LoVo (cell line): Measurements from ENCODE around the gene GABRB1.

ENCODE experiments used
- DNase-seq: peaks from one replicate; pipeline ENCODE4 v3.0.0-alpha.2; 2016; ENCODE audit warnings: low spot score

Gene GABRB1

GRCh38 chr4:47118192-47118929 lies 87.0 kb downstream of the GABRB1 start:
- DNase-seq: no peak

- no peak for DNase-seq
Measured at GRCh38 chr4:47120783-47121182, 89.4 kb downstream of the GABRB1 start.

- DNase-seq: peak; percentile 61
Measured at GRCh38 chr4:47122592-47123291, 91.4 kb downstream of the GABRB1 start.

- DNase-seq: no peak
Measured at GRCh38 chr4:47128991-47129390, 97.6 kb downstream of the GABRB1 start.

GRCh38 chr4:47135210-47135609 lies 103.8 kb downstream of the GABRB1 start:
- DNase-seq: no peak

GRCh38 chr4:47143261-47143660 lies 111.9 kb downstream of the GABRB1 start:
- DNase-seq: no peak

- DNase-seq: no peak
Measured at GRCh38 chr4:47145630-47146029, 114.3 kb downstream of the GABRB1 start.

- no peak for DNase-seq
Measured at GRCh38 chr4:47154816-47155370, 123.5 kb downstream of the GABRB1 start.

- DNase-seq: no peak
Measured at GRCh38 chr4:47155919-47156318, 124.6 kb downstream of the GABRB1 start.

- DNase-seq: no peak
Measured at GRCh38 chr4:47160095-47160494, 128.7 kb downstream of the GABRB1 start.

- no peak for DNase-seq
Measured at GRCh38 chr4:47167081-47168035, 136.0 kb downstream of the GABRB1 start.

GRCh38 chr4:47184083-47184482 lies 152.7 kb downstream of the GABRB1 start:
- DNase-seq: no peak

- DNase-seq: no peak
Measured at GRCh38 chr4:47185761-47186160, 154.4 kb downstream of the GABRB1 start.

GRCh38 chr4:47187608-47188007 lies 156.2 kb downstream of the GABRB1 start:
- no peak for DNase-seq

- DNase-seq: no peak
Measured at GRCh38 chr4:47193179-47193578, 161.8 kb downstream of the GABRB1 start.

- DNase-seq: no peak
Measured at GRCh38 chr4:47194036-47194737, 162.8 kb downstream of the GABRB1 start.

GRCh38 chr4:47195706-47196105 lies 164.3 kb downstream of the GABRB1 start:
- no peak for DNase-seq

- DNase-seq: no peak
Measured at GRCh38 chr4:47198791-47199190, 167.4 kb downstream of the GABRB1 start.

- DNase-seq: no peak
Measured at GRCh38 chr4:47203593-47203992, 172.2 kb downstream of the GABRB1 start.

GRCh38 chr4:47207555-47207954 lies 176.2 kb downstream of the GABRB1 start:
- no peak for DNase-seq

GRCh38 chr4:47209833-47210232 lies 178.5 kb downstream of the GABRB1 start:
- no peak for DNase-seq

- no peak for DNase-seq
Measured at GRCh38 chr4:47210828-47211227, 179.5 kb downstream of the GABRB1 start.
